HG03342 (cell line): ENCODE measurements around the gene RANBP10.
A peak's percentile ranks its signal among the peaks of the same experiment; 100 is the strongest.

Source experiments
- ATAC-seq: cut with Tn5 transposase; IDR thresholded peaks from one replicate; pipeline ENCODE4 v1.9.1; 2021; ENCODE audit warnings: mild to moderate bottlenecking, moderate library complexity; ENCODE audit not compliant: unreplicated experiment

RANBP10 gene

GRCh38 chr16:67828651-67829050 is 22.3 kb upstream of the RANBP10 start:
- no peak for ATAC-seq

GRCh38 chr16:67825906-67826305 is 19.5 kb upstream of the RANBP10 start:
- ATAC-seq, result no peak

DNA sequence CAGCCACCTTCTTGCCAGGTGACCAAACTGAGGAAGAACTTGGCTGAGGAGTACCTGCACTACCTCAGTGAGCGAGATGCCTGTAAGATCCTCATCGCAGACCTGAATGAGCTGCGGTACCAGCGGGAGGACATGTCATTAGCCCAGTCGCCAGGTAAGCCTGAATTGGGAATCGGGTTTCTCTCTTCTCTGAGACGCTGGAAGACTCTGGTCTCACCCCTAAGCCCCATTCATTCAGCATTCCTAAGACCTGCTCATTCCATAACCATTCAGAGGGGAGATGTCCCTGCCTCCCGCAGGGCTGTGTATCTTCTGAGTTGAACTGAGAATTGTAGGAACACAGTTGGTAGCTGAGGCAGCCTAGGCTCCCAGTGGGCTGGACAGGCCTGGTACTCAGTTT is 18.8 kb upstream of the RANBP10 start:
- no peak for ATAC-seq

DNA sequence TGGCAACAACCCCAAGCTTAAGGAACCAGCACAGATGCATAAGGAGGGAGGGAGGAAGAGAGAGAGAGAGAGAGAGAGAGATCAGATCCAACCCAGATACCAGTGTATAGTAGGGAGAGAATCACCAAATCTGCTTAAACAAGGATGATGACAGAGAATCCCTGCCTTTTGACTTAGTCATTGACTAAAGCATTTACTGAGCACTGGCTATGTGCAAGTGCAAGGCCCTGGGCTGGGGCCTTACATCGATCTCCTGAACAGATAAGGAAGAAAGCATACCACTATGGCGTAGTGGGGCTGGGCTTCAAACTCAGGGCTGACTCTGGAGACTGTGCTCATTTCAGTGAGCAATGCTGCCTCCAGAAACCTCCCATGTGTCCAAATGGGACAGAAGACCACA is 16.2 kb upstream of the RANBP10 start:
- ATAC-seq, result no peak

DNA sequence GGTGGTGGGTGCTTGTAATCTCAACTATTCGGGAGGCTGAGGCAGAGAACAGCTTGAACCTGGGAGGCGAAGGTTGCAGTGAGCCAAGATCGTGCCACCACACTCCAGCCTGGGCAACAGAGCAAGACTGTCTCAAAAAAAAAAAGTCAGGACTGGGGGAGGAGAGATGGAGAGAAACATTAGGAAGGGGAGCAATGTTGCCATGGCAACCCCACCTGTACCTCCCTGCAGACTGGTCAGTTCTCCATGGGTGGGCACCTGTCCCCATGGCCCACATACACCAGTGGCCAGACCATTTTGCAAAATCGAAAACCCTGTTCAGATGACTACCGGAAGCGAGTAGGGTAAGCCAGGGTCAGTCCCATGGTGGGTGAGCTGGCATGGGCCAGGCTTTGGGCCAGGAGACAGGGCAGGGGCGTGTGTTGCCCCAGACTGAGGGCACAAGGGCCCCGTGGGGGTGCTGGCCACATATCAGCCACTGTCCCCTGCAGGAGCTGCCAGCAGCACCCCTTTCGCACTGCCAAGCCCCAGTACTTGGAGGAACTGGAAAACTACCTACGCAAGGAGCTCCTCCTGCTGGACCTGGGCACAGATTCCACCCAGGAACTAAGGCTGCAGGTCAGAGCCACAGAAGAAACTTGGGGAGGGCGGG is 14.4 kb upstream of the RANBP10 start:
- ATAC-seq, result no peak

- no peak for ATAC-seq
These were observed 8.2 kb upstream of the RANBP10 start for GRCh38 chr16:67814567-67814966.

GRCh38 chr16:67811899-67812298 is 5.5 kb upstream of the RANBP10 start:
- no peak for ATAC-seq

DNA sequence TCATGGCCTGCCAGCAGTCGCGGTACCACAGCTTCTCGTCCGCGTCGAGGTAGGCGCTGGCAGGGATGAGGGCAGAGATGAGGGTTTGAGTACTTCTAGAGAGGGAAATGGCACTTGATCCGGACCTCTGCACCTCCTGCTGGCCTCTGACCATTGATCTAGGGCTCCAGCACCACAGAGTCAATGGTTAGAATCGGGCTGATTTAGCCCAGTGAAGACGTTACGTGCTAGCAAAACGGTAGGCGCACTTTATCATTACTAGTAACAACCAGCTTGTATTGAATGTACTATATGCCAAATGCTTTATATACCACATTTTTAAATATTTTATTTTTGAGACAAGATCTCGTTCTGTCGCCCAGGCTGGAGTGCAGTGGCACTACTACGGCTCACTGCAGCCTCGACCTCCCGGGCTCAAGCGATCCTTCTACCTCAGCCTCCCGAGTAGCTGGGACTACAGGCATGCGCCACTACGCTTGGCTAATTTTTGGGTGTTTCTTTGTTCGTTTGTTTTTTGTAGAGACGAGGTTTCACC is 855 bp upstream of the RANBP10 start:
- ATAC-seq, result peak; percentile 5

DNA sequence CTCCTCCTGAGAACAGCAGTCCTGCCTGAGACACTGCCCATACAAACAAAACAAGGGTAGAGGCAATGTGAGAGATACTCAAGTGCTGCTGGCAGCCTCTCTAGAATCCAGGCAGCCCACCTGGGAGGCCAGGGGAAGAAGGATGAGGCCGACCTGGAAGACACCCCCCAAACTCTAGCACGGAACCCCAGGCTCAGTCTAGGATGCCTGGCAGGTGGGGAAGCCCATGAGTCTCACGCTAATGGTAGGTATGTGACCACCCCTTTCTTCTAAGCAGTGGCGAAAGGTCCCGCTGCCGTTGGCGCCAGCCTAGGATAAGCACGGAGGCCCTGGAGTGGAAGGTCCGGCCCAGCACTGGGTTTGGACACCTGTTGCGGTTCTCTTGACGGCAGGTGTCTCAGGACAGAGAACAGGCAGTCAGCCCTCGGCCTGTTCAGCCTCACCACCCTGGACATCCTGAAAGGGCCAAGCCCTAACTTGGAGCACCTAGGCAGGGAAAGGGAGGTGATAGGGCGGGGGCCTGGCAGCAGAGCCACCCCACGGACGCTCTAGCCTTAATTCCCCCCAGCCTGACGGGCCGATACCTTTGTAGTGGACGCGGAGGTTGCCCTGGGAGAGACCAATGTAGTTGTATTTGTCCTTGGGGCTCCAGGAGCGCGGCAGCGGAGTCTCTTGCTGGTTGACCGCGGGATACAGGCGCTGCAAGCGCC is 487 bp downstream of the RANBP10 start:
- ATAC-seq, result peak; percentile 2

GRCh38 chr16:67804853-67805542 is 1.4 kb downstream of the RANBP10 start:
- ATAC-seq, result no peak

DNA sequence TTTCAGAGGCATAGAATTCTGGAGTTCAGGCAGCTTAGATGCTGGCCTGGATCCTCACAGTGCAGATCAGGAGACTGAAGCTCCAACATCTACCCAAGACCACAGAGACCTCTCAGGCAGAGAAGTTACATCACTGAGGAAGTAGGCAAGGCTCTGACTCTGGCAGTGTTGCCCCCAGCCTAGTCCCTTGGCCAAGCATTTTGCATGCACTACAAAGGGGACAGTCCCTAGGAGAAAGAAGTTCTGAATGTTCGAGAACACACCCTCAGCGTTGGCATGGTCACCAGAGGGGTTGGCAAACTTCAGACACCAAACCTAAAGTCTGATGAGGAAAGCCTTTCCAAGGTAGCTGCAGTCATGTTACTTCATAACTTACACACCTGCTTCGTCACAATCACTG is 2.5 kb downstream of the RANBP10 start:
- no peak for ATAC-seq

GRCh38 chr16:67801883-67802282 is 4.5 kb downstream of the RANBP10 start:
- ATAC-seq, result no peak

- no peak for ATAC-seq
These were observed 5.1 kb downstream of the RANBP10 start for GRCh38 chr16:67801241-67801640.

- no peak for ATAC-seq
These were observed 5.9 kb downstream of the RANBP10 start for GRCh38 chr16:67800338-67800926.

- ATAC-seq, result no peak
These were observed 10.2 kb downstream of the RANBP10 start for GRCh38 chr16:67796099-67796718.

GRCh38 chr16:67790071-67790470 is 16.3 kb downstream of the RANBP10 start:
- ATAC-seq, result no peak

DNA sequence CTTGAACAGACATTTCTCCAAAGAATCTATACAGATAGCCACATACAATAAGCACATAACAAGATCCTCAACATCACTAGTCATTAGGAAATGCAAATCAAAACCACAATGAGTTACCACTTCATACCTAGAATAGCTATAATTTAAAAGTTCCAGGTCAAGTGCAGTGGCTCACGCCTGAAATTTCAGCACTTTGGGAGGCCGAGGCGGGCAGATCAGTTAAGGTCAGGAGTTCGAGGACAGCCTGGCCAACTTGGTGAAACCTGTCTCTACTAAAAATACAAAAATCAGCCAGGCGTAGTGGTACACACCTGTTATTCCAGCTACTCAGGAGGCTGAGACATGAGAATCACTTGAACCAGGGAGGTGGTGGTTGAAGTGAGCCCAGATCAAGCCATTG is 19.9 kb downstream of the RANBP10 start:
- no peak for ATAC-seq

DNA sequence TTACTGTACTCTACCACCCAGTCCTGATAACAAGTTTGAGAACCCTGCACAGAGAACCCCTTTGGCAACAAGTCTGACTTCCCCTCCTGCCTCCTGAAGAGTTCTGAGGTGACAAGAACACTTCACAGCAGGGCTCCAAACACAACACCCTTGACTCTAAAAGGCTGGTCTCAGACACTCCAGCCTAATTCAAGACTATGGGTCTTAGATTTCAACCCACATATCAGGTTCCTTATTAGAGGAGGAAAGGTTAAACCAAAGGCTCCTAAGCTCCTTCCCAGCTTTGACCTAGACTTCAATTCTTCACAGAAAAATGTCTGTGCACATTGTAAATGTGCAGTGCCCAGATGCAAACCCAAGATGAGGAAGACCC is 23.0 kb downstream of the RANBP10 start:
- ATAC-seq, result no peak

DNA sequence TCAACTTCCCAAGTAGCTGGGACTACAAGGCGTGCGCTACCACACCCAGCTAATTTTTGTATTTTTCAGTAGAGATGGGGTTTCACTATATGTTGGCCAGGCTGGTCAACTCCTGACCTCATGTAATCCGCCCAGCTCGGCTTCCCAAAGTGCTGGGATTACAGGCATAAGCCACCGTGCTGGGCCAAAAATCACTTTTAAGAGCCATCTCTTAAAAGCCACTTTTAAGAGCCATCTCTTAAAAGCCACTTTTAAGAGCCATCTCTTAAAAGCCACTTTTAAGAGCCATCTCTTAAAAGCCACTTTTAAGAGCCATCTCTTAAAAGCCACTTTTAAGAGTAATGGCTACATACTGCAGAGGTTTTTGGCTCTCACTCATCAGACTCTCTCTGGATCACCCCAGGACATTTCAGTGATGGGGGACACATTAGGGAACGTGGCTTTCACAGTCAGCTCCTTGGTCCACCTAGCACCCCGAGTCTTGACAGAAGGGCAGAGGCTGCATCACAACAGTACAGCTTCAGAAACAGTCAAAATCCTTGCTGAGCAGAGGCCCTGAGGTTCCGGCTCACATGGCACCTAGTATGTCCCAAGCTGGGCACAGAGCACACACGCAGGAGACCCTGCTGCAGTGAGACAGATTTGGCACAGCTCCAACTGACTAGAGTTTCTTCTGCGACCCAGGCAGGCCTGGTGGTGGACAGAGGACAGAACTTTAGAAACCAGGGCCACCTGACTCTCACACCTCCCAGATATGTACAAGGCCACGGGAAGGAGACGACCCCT is 23.6 kb downstream of the RANBP10 start:
- no peak for ATAC-seq

DNA sequence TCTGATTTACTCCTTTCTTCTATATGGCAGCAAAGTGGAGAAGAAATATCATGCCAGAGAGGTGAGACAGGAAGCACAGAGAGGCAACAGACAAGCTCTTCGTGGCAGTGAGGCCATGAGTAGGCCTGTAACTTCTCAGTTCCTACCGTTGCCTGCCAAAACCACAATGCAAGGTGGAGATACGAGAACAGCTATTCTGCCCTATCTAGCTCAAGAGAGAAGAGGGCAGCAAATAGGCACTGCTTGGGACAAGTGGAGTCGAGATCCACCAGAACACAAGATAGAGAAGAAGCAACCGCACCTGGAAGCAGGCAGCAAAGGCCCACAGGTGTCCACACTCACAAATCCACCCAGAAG is 24.8 kb downstream of the RANBP10 start:
- ATAC-seq, result no peak
